OCI-LY3 (cell line): ENCODE measurements around the gene AFP.

Source experiments
- H2AFZ ChIP-seq: fragments of 200-600, 300-600 bp; shearing (Covaris generic); 2 replicates; pipeline ENCODE4 v1.6.0; 2014; ENCODE audit warnings: antibody characterized with exemption, low read depth, low read length
- H3K27ac ChIP-seq: fragments of 200-600, 300-600 bp; sonication (generic); 2 replicates; pipeline ENCODE4 v1.5.1; 2014; ENCODE audit warnings: mild to moderate bottlenecking, low read length, moderate library complexity, mixed read lengths
- H3K27me3 ChIP-seq: fragments of 200-600, 300-600 bp; sonication (generic); 2 replicates; pipeline ENCODE4 v1.6.1; 2014; ENCODE audit warnings: low read depth, low read length, mixed read lengths
- H3K36me3 ChIP-seq: fragments of 200-600, 300-600 bp; sonication (generic); replicated peaks from 2 replicates; pipeline ENCODE3; 2014; ENCODE audit warnings: low read depth, low read length, mixed read lengths
- H3K4me1 ChIP-seq: fragments of 300-600, 200-600 bp; sonication (generic); 2 replicates; pipeline ENCODE4 v1.6.1; 2014; ENCODE audit warnings: low read length, mixed read lengths
- H3K4me2 ChIP-seq: fragments of 200-600, 300-600 bp; sonication (generic); 2 replicates; pipeline ENCODE4 v1.6.1; 2014; ENCODE audit warnings: low read length, mixed read lengths
- H3K4me3 ChIP-seq: fragments of 300-600, 200-600 bp; sonication (generic); 2 replicates; pipeline ENCODE4 v1.5.1; 2014; ENCODE audit warnings: antibody characterized with exemption, mild to moderate bottlenecking, low read length, moderate library complexity
- H3K79me2 ChIP-seq: fragments of 300-600, 200-600 bp; shearing (Covaris generic); 2 replicates; pipeline ENCODE4 v1.6.1; 2014; ENCODE audit warnings: mild to moderate bottlenecking, low read length, mixed read lengths
- H3K9ac ChIP-seq: fragments of 300-600, 200-600 bp; shearing (Covaris generic); 2 replicates; pipeline ENCODE4 v1.6.0; 2014; ENCODE audit warnings: mild to moderate bottlenecking, low read length, moderate library complexity
- H3K9me3 ChIP-seq: fragments of 200-600, 300-600 bp; shearing (Covaris generic); 2 replicates; pipeline ENCODE4 v1.6.1; 2014; ENCODE audit warnings: low read length, mixed read lengths; ENCODE audit not compliant: insufficient read depth
- H4K20me1 ChIP-seq: fragments of 200-600, 300-600 bp; sonication (generic); 2 replicates; pipeline ENCODE4 v1.6.1; 2016; ENCODE audit warnings: low read length, mixed read lengths; ENCODE audit not compliant: insufficient read depth
- CTCF ChIP-seq: fragments of 200-600, 300-600 bp; sonication (generic); IDR thresholded peaks from 2 replicates; pipeline ENCODE4 v1.5.1; 2014; ENCODE audit warnings: antibody characterized with exemption, low read length, low read depth
- EZH2phosphoT487 ChIP-seq: fragments of 200-600 bp; shearing (Covaris generic); IDR thresholded peaks from 2 replicates; pipeline ENCODE4 v1.6.1; 2018; ENCODE audit warnings: antibody characterized with exemption, mixed run types, low read depth

Gene AFP

GRCh38 chr4:73404042-73404441 is 32.0 kb upstream of the AFP start, which contains the start of gene ALB:
ALB (plus strand) TSS chr4:73404287; CDS start chr4:73404328, 41 bp downstream.
- Histone ChIP-seq H3K4me1 (no peaks in the 10 kb centered on the region), H2AFZ (no peak within 1 kb of the TSS), H3K9ac (no peak within 1 kb of the TSS), H3K79me2 (no peaks in the 10 kb centered on the region), H3K9me3 (no peaks in the 10 kb centered on the region), H3K4me3 (no peak within 1 kb of the TSS), H3K4me2 (no peak within 1 kb of the TSS), H3K27me3 (no peaks in the 10 kb centered on the region), H3K27ac (no peak within 1 kb of the TSS), H3K36me3 (no peaks in the 10 kb centered on the region), H4K20me1 (no peaks in the 10 kb centered on the region)
- TF ChIP-seq EZH2phosphoT487 (no peak), CTCF (no peak)

DNA sequence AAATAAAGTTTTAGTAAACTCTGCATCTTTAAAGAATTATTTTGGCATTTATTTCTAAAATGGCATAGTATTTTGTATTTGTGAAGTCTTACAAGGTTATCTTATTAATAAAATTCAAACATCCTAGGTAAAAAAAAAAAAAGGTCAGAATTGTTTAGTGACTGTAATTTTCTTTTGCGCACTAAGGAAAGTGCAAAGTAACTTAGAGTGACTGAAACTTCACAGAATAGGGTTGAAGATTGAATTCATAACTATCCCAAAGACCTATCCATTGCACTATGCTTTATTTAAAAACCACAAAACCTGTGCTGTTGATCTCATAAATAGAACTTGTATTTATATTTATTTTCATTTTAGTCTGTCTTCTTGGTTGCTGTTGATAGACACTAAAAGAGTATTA is 31.6 kb upstream of the AFP start:
- Histone ChIP-seq H3K4me1 (no peaks in the 10 kb centered on the region), H3K9ac (no peak overlapping the region), H3K9me3 (no peaks in the 10 kb centered on the region), H3K79me2 (no peaks in the 10 kb centered on the region), H3K4me2 (no peak overlapping the region), H4K20me1 (no peaks in the 10 kb centered on the region), H3K36me3 (no peaks in the 10 kb centered on the region), H3K4me3 (no peak overlapping the region), H3K27ac (no peak overlapping the region), H2AFZ (no peak overlapping the region), H3K27me3 (no peaks in the 10 kb centered on the region)
- TF ChIP-seq CTCF, result no peak
- no peak for TF ChIP-seq EZH2phosphoT487

- Histone ChIP-seq H3K4me1 (no peaks in the 10 kb centered on the region), H4K20me1 (no peaks in the 10 kb centered on the region), H3K27me3 (no peaks in the 10 kb centered on the region), H3K4me3 (no peak overlapping the region), H3K9ac (no peak overlapping the region), H3K79me2 (no peaks in the 10 kb centered on the region), H2AFZ (no peak overlapping the region), H3K4me2 (no peak overlapping the region), H3K27ac (no peak overlapping the region), H3K9me3 (no peaks in the 10 kb centered on the region), H3K36me3 (no peaks in the 10 kb centered on the region)
- TF ChIP-seq CTCF (no peak), EZH2phosphoT487 (no peak)
These were observed 30.9 kb upstream of the AFP start for GRCh38 chr4:73405138-73405537.

DNA sequence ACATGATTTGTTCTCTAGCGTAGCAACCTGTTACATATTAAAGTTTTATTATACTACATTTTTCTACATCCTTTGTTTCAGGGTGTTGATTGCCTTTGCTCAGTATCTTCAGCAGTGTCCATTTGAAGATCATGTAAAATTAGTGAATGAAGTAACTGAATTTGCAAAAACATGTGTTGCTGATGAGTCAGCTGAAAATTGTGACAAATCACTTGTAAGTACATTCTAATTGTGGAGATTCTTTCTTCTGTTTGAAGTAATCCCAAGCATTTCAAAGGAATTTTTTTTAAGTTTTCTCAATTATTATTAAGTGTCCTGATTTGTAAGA is 29.5 kb upstream of the AFP start:
- Histone ChIP-seq H2AFZ (no peak overlapping the region), H3K27ac (no peak overlapping the region), H3K4me3 (no peak overlapping the region), H3K27me3 (no peaks in the 10 kb centered on the region), H3K9ac (no peak overlapping the region), H3K4me1 (no peaks in the 10 kb centered on the region), H3K79me2 (no peaks in the 10 kb centered on the region), H3K4me2 (no peak overlapping the region), H3K36me3 (no peaks in the 10 kb centered on the region), H4K20me1 (no peaks in the 10 kb centered on the region), H3K9me3 (no peaks in the 10 kb centered on the region)
- TF ChIP-seq EZH2phosphoT487 (no peak), CTCF (no peak)
